Neural progenitor cell (in vitro differentiated cells): ENCODE data around the gene RASSF3. TPM values are rescaled to one million over a fixed set of nuclear protein-coding genes. Genes with fewer than 3 reads are reported as not detected.

Experiments
- DNase-seq: peaks from one replicate; pipeline ENCODE4 v3.0.0-alpha.2; 2016; ENCODE audit warnings: low spot score
- H2AFZ ChIP-seq: fragments of 200-600 bp; sonication (generic); replicated peaks from 2 replicates; pipeline ENCODE4 v1.6.1; 2016; ENCODE audit warnings: antibody characterized with exemption
- H3F3A ChIP-seq: fragments of 200-600 bp; sonication (generic); 2 replicates; pipeline ENCODE4 v1.6.1; 2016; ENCODE audit warnings: antibody characterized with exemption, low read depth
- H3K27ac ChIP-seq: fragments of 200-600 bp; sonication (generic); 2 replicates; pipeline ENCODE4 v1.5.1; 2016; ENCODE audit warnings: mild to moderate bottlenecking
- H3K27me3 ChIP-seq: fragments of 200-600 bp; sonication (generic); 2 replicates; pipeline ENCODE4 v1.6.1; 2016; ENCODE audit warnings: mild to moderate bottlenecking, moderate library complexity
- H3K36me3 ChIP-seq: fragments of 200-600 bp; sonication (generic); 2 replicates; pipeline ENCODE4 v1.5.1; 2016
- H3K4me1 ChIP-seq: fragments of 200-600 bp; sonication (generic); 2 replicates; pipeline ENCODE4 v1.6.1; 2016; ENCODE audit warnings: mixed run types
- H3K4me2 ChIP-seq: fragments of 200-600 bp; sonication (generic); 2 replicates; pipeline ENCODE4 v1.6.1; 2016
- H3K4me3 ChIP-seq: fragments of 200-600 bp; sonication (generic); 2 replicates; pipeline ENCODE4 v1.5.1; 2016
- H3K79me2 ChIP-seq: fragments of 200-600 bp; sonication (generic); 2 replicates; pipeline ENCODE4 v1.6.1; 2016; ENCODE audit warnings: low read depth
- H3K9ac ChIP-seq: fragments of 200-600 bp; sonication (generic); 2 replicates; pipeline ENCODE4 v1.6.1; 2016
- H3K9me3 ChIP-seq: fragments of 200-600 bp; sonication (generic); 2 replicates; pipeline ENCODE4 v1.5.1; 2016; ENCODE audit warnings: low read depth
- H4K20me1 ChIP-seq: fragments of 200-600 bp; sonication (generic); 2 replicates; pipeline ENCODE4 v1.6.1; 2016; ENCODE audit warnings: low read depth
- H3K27ac Mint-ChIP-seq: 3 replicates; pipeline ENCODE4 v1.8.0; 2021; ENCODE audit warnings: mixed read lengths
- H3K27me3 Mint-ChIP-seq: 2 replicates; pipeline ENCODE4 v1.8.0; 2022; ENCODE audit warnings: low read depth, mild to moderate bottlenecking, inconsistent platforms, moderate library complexity, mixed read lengths; ENCODE audit not compliant: insufficient read depth
- H3K36me3 Mint-ChIP-seq: 3 replicates; pipeline ENCODE4 v1.8.0; 2021; ENCODE audit warnings: mixed read lengths
- H3K4me1 Mint-ChIP-seq: 3 replicates; pipeline ENCODE4 v1.8.0; 2021; ENCODE audit warnings: mixed read lengths
- H3K4me3 Mint-ChIP-seq: 3 replicates; pipeline ENCODE4 v1.8.0; 2021; ENCODE audit warnings: mild to moderate bottlenecking, moderate library complexity, mixed read lengths
- H3K9me3 Mint-ChIP-seq: 3 replicates; pipeline ENCODE4 v1.8.0; 2020; ENCODE audit warnings: mixed read lengths
- EZH2 ChIP-seq: fragments of 200-600 bp; sonication (generic); IDR thresholded peaks from 2 replicates; pipeline ENCODE4 v1.6.1; 2017; ENCODE audit warnings: antibody characterized with exemption, mild to moderate bottlenecking, moderate library complexity
- EZH2phosphoT487 ChIP-seq: fragments of 200-600 bp; sonication (generic); IDR thresholded peaks from 2 replicates; pipeline ENCODE4 v1.6.1; 2017; ENCODE audit warnings: antibody characterized with exemption
- total RNA-seq: library from RNA; depleted of rRNA; stranded (reverse); fragments of >200 nt; gene quantifications from 2 replicates; pipeline ENCODE4 v1.2.3, GENCODE V29; 2015; ENCODE audit warnings: low replicate concordance
- TF ChIP-seq, protein P1 (sequence below): fragments of 200-600 bp; sonication (generic); IDR thresholded peaks from 2 replicates; pipeline ENCODE4 v1.5.1; 2017; ENCODE audit warnings: antibody characterized with exemption, mild to moderate bottlenecking

Gene RASSF3
- total RNA-seq, 1 donor from 2014 or later: 14.5 TPM

DNA sequence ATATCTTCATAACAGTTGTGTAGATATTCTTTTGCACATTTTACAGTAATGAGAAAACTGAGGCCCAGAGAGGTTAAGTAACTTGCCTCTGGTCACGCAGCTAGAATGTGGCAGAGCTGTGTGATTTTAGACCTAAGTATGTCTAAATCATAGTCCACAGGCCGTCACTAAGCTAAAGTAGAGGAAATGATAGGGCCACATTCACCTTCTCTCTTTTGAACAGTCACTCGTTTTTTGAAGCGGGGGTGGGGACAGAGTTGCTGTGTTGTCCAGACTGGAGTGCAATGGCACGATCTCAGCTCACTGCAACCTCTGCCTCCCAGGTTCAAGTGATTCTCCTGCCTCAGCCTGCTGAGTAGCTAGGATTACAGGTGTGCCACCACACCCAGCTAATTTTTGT is 68.5 kb downstream of the RASSF3 start:
- Histone ChIP-seq H3K4me3 (no peak overlapping the region), H3F3A (peaks cover 29% of the 10 kb centered on the region), H3K27me3 (no peaks in the 10 kb centered on the region), H3K27ac (no peak overlapping the region), H3K36me3 (no peaks in the 10 kb centered on the region), H3K9me3 (no peaks in the 10 kb centered on the region), H3K79me2 (peaks cover 25% of the 10 kb centered on the region), H2AFZ (no peak overlapping the region), H3K4me2 (no peak overlapping the region), H3K4me1 (peaks cover 19% of the 10 kb centered on the region), H4K20me1 (peaks cover 73% of the 10 kb centered on the region), H3K9ac (no peak overlapping the region)
- H3K27ac Mint-ChIP-seq: no peak overlapping the region
- H3K9me3 Mint-ChIP-seq: no peaks in the 10 kb centered on the region
- DNase-seq: no peak
- peaks cover 5% of the 10 kb centered on the region for H3K27me3 Mint-ChIP-seq
- TF ChIP-seq, protein P1, sequence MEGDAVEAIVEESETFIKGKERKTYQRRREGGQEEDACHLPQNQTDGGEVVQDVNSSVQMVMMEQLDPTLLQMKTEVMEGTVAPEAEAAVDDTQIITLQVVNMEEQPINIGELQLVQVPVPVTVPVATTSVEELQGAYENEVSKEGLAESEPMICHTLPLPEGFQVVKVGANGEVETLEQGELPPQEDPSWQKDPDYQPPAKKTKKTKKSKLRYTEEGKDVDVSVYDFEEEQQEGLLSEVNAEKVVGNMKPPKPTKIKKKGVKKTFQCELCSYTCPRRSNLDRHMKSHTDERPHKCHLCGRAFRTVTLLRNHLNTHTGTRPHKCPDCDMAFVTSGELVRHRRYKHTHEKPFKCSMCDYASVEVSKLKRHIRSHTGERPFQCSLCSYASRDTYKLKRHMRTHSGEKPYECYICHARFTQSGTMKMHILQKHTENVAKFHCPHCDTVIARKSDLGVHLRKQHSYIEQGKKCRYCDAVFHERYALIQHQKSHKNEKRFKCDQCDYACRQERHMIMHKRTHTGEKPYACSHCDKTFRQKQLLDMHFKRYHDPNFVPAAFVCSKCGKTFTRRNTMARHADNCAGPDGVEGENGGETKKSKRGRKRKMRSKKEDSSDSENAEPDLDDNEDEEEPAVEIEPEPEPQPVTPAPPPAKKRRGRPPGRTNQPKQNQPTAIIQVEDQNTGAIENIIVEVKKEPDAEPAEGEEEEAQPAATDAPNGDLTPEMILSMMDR: no peak
- TF ChIP-seq EZH2phosphoT487 (no peak), EZH2 (no peak)
- peaks cover 3% of the 10 kb centered on the region for H3K36me3 Mint-ChIP-seq
- H3K4me3 Mint-ChIP-seq: no peak overlapping the region
- peaks cover 34% of the 10 kb centered on the region for H3K4me1 Mint-ChIP-seq

- peaks cover 16% of the 10 kb centered on the region for H3K4me1 ChIP-seq
- H2AFZ ChIP-seq: no peak overlapping the region
- DNase-seq: no peak
- H3K27me3 ChIP-seq: no peaks in the 10 kb centered on the region
- H3K9me3 ChIP-seq: no peaks in the 10 kb centered on the region
- H4K20me1 ChIP-seq: peaks cover 66% of the 10 kb centered on the region
- Mint-ChIP-seq H3K4me3 (no peak overlapping the region), H3K36me3 (peaks cover 3% of the 10 kb centered on the region), H3K27me3 (peaks cover 5% of the 10 kb centered on the region), H3K27ac (no peak overlapping the region), H3K4me1 (peaks cover 28% of the 10 kb centered on the region), H3K9me3 (no peaks in the 10 kb centered on the region)
- no peak overlapping the region for H3K27ac ChIP-seq
- TF ChIP-seq EZH2 (no peak), EZH2phosphoT487 (no peak)
- TF ChIP-seq, protein P1: no peak
- H3F3A ChIP-seq: peaks cover 29% of the 10 kb centered on the region
- no peak overlapping the region for H3K9ac ChIP-seq
- H3K36me3 ChIP-seq: no peaks in the 10 kb centered on the region
- peaks cover 18% of the 10 kb centered on the region for H3K79me2 ChIP-seq
- H3K4me2 ChIP-seq: no peak overlapping the region
- H3K4me3 ChIP-seq: no peak overlapping the region
Observed at GRCh38 chr12:64679487-64680001, 69.2 kb downstream of the RASSF3 start.

GRCh38 chr12:64680235-64680634 is 69.9 kb downstream of the RASSF3 start:
- H2AFZ ChIP-seq: no peak overlapping the region
- peaks cover 26% of the 10 kb centered on the region for H3F3A ChIP-seq
- H3K4me1 Mint-ChIP-seq: peaks cover 28% of the 10 kb centered on the region
- H3K4me1 ChIP-seq: peaks cover 16% of the 10 kb centered on the region
- DNase-seq: no peak
- no peak overlapping the region for H3K4me3 ChIP-seq
- peaks cover 5% of the 10 kb centered on the region for H3K27me3 Mint-ChIP-seq
- no peak overlapping the region for H3K4me3 Mint-ChIP-seq
- H3K27me3 ChIP-seq: no peaks in the 10 kb centered on the region
- TF ChIP-seq EZH2: no peak
- TF ChIP-seq, protein P1: no peak
- TF ChIP-seq EZH2phosphoT487: no peak
- peaks cover 3% of the 10 kb centered on the region for H3K36me3 Mint-ChIP-seq
- no peak overlapping the region for H3K27ac Mint-ChIP-seq
- H3K9me3 ChIP-seq: no peaks in the 10 kb centered on the region
- no peak overlapping the region for H3K4me2 ChIP-seq
- H3K9me3 Mint-ChIP-seq: no peaks in the 10 kb centered on the region
- H3K36me3 ChIP-seq: no peaks in the 10 kb centered on the region
- peaks cover 59% of the 10 kb centered on the region for H4K20me1 ChIP-seq
- H3K79me2 ChIP-seq: peaks cover 13% of the 10 kb centered on the region
- H3K9ac ChIP-seq: no peak overlapping the region
- H3K27ac ChIP-seq: no peak overlapping the region
